Upper lobe of right lung (tissue), 1 donor: ENCODE results near the gene BFSP2. TPM values are rescaled to one million over a fixed set of nuclear protein-coding genes. Genes with fewer than 3 reads are reported as not detected.

Experiments
- ATAC-seq: fragments of 200-7000 bp; cut with Tn5 transposase; one replicate; pipeline ENCODE4 v1.9.1; 2020; ENCODE audit warnings: mild to moderate bottlenecking, moderate library complexity
- DNase-seq: peaks from one replicate; pipeline ENCODE4 v3.0.0-alpha.2; 2020
- H3K27ac ChIP-seq: fragments of 200-600 bp; one replicate; pipeline ENCODE4 v1.8.0; 2022
- H3K27me3 ChIP-seq: fragments of 200-600 bp; one replicate; pipeline ENCODE4 v1.8.0; 2022; ENCODE audit warnings: mild to moderate bottlenecking
- H3K36me3 ChIP-seq: fragments of 200-600 bp; one replicate; pipeline ENCODE4 v1.8.0; 2022
- H3K4me1 ChIP-seq: fragments of 200-600 bp; one replicate; pipeline ENCODE4 v1.8.0; 2022
- H3K4me3 ChIP-seq: fragments of 200-600 bp; one replicate; pipeline ENCODE4 v1.8.0; 2022; ENCODE audit warnings: mild to moderate bottlenecking
- H3K9me3 ChIP-seq: fragments of 200-600 bp; one replicate; pipeline ENCODE4 v1.8.0; 2022
- CTCF ChIP-seq: fragments of 200-600 bp; IDR thresholded peaks from one replicate; pipeline ENCODE4 v1.8.0; 2022; ENCODE audit warnings: antibody characterized with exemption
- intact Hi-C: fragments of 100-400 bp; cut with DNase I; formaldehyde crosslinking; loops from one replicate; pipeline ENCODE4 v1.11.0; 2022
- total RNA-seq: library from RNA; stranded (reverse); fragmentation: NEBNext Ultra II Directional; extraction: Animal tissue kit (Norgen Biotek cat#: 25700); gene quantifications from one replicate; pipeline ENCODE4 v1.2.1, GENCODE V29; 2021
- donor health status: DM: no; HTN: yes; CAD: no; lungs with severe emphysema.

BFSP2 gene
- total RNA-seq, 1 donor from 2014 or later: not detected

- Histone ChIP-seq H3K27me3 (no peaks in the 10 kb centered on the region), H3K4me1 (no peaks in the 10 kb centered on the region), H3K4me3 (no peak overlapping the region), H3K27ac (no peak overlapping the region), H3K9me3 (no peaks in the 10 kb centered on the region), H3K36me3 (no peaks in the 10 kb centered on the region)
- ATAC-seq (no peak), DNase-seq (no peak)
- intact Hi-C loops: no loop called here
- TF ChIP-seq CTCF: no peak
Measured at GRCh38 chr3:133364704-133365103, 35.2 kb upstream of the BFSP2 start.

GRCh38 chr3:133366921-133367320 is 32.9 kb upstream of the BFSP2 start:
- no peaks in the 10 kb centered on the region for H3K9me3 ChIP-seq
- H3K27ac ChIP-seq: no peak overlapping the region
- intact Hi-C loops: no loop called here
- no peak for DNase-seq
- no peaks in the 10 kb centered on the region for H3K4me1 ChIP-seq
- no peak overlapping the region for H3K4me3 ChIP-seq
- no peaks in the 10 kb centered on the region for H3K36me3 ChIP-seq
- TF ChIP-seq CTCF: no peak
- no peaks in the 10 kb centered on the region for H3K27me3 ChIP-seq
- no peak for ATAC-seq

- no peak for TF ChIP-seq CTCF
- Histone ChIP-seq H3K27me3 (no peaks in the 10 kb centered on the region), H3K36me3 (no peaks in the 10 kb centered on the region), H3K4me3 (no peak overlapping the region), H3K27ac (no peak overlapping the region), H3K4me1 (no peaks in the 10 kb centered on the region), H3K9me3 (no peaks in the 10 kb centered on the region)
- DNase-seq: no peak
- ATAC-seq: no peak
- intact Hi-C loops: no loop called here
Measured at GRCh38 chr3:133367403-133367802, 32.5 kb upstream of the BFSP2 start.

- Histone ChIP-seq H3K4me1 (no peaks in the 10 kb centered on the region), H3K27ac (no peak overlapping the region), H3K36me3 (no peaks in the 10 kb centered on the region), H3K9me3 (no peaks in the 10 kb centered on the region), H3K27me3 (no peaks in the 10 kb centered on the region), H3K4me3 (no peak overlapping the region)
- DNase-seq (no peak), ATAC-seq (no peak)
- TF ChIP-seq CTCF: no peak
- intact Hi-C loops: no loop called here
Measured at GRCh38 chr3:133367956-133368355, 31.9 kb upstream of the BFSP2 start.

- intact Hi-C loops: no loop called here
- Histone ChIP-seq H3K27ac (no peak overlapping the region), H3K36me3 (no peaks in the 10 kb centered on the region), H3K4me3 (no peak overlapping the region), H3K27me3 (no peaks in the 10 kb centered on the region), H3K4me1 (no peaks in the 10 kb centered on the region), H3K9me3 (no peaks in the 10 kb centered on the region)
- TF ChIP-seq CTCF: no peak
- ATAC-seq: no peak
- DNase-seq: no peak
Measured at GRCh38 chr3:133368371-133369067, 31.3 kb upstream of the BFSP2 start.

- Histone ChIP-seq H3K27me3 (no peaks in the 10 kb centered on the region), H3K4me3 (no peak overlapping the region), H3K4me1 (no peaks in the 10 kb centered on the region), H3K36me3 (no peaks in the 10 kb centered on the region), H3K27ac (no peak overlapping the region), H3K9me3 (no peaks in the 10 kb centered on the region)
- no peak for TF ChIP-seq CTCF
- no peak for DNase-seq
- intact Hi-C loops: no loop called here
- no peak for ATAC-seq
Measured at GRCh38 chr3:133369068-133369440, 30.8 kb upstream of the BFSP2 start.
